Measurements from ENCODE around the gene LMF2.
A peak's percentile ranks its signal among the peaks of the same experiment; 100 is the strongest.

LMF2 gene

GRCh38 chr22:50456466-50457234 is 50.9 kb downstream of the LMF2 start:
- no peak overlapping the region for H3K27ac ChIP-seq (ENCODE audit: low read depth, low read length)
- no peaks in the 10 kb centered on the region for H3K9me3 ChIP-seq (ENCODE audit: control insufficient read depth, insufficient read depth, low read length)
- H3K4me3 ChIP-seq (ENCODE audit: low read length) = no peak overlapping the region
- peaks cover 19% of the 10 kb centered on the region for H3K4me1 ChIP-seq (ENCODE audit: control insufficient read depth, low read length)
- H3K27me3 ChIP-seq (ENCODE audit: control insufficient read depth, low read length) = no peaks in the 10 kb centered on the region
- H3K9me2 ChIP-seq (replicated peaks; ENCODE audit: control insufficient read depth, low read length) = no peaks in the 10 kb centered on the region
- peaks cover 93% of the 10 kb centered on the region for H3K36me3 ChIP-seq (ENCODE audit: control insufficient read depth, low read length)
- H3K79me2 ChIP-seq (ENCODE audit: control insufficient read depth, low read length) = peaks cover 9% of the 10 kb centered on the region
- no peaks in the 10 kb centered on the region for H4K20me1 ChIP-seq (ENCODE audit: control insufficient read depth, insufficient read depth, low read depth, low read length)
- TF ChIP-seq EZH2phosphoT487 (IDR thresholded peaks at IDR 0.05; ENCODE audit: borderline replicate concordance, low read length) (no peak), CTCF (IDR thresholded peaks at IDR 0.05; ENCODE audit: low read depth, low read length, poor library complexity, severe bottlenecking) (peak; percentile 68)
- peaks cover 12% of the 10 kb centered on the region for H3F3A ChIP-seq (ENCODE audit: control insufficient read depth, insufficient read depth)
- no peak overlapping the region for H3K4me2 ChIP-seq (ENCODE audit: low read length)

- H3K4me3 ChIP-seq (ENCODE audit: low read length) = no peak overlapping the region
- no peaks in the 10 kb centered on the region for H4K20me1 ChIP-seq (ENCODE audit: control insufficient read depth, insufficient read depth, low read depth, low read length)
- peaks cover 17% of the 10 kb centered on the region for H3F3A ChIP-seq (ENCODE audit: control insufficient read depth, insufficient read depth)
- peaks cover 25% of the 10 kb centered on the region for H3K4me1 ChIP-seq (ENCODE audit: control insufficient read depth, low read length)
- no peak overlapping the region for H3K27ac ChIP-seq (ENCODE audit: low read depth, low read length)
- H3K9me2 ChIP-seq (replicated peaks; ENCODE audit: control insufficient read depth, low read length) = no peaks in the 10 kb centered on the region
- peaks cover 93% of the 10 kb centered on the region for H3K36me3 ChIP-seq (ENCODE audit: control insufficient read depth, low read length)
- H3K79me2 ChIP-seq (ENCODE audit: control insufficient read depth, low read length) = peaks cover 13% of the 10 kb centered on the region
- no peak for TF ChIP-seq CTCF (IDR thresholded peaks at IDR 0.05; ENCODE audit: low read depth, low read length, poor library complexity, severe bottlenecking)
- TF ChIP-seq EZH2phosphoT487 (IDR thresholded peaks at IDR 0.05; ENCODE audit: borderline replicate concordance, low read length) = no peak
- no peaks in the 10 kb centered on the region for H3K9me3 ChIP-seq (ENCODE audit: control insufficient read depth, insufficient read depth, low read length)
- H3K27me3 ChIP-seq (ENCODE audit: control insufficient read depth, low read length) = no peaks in the 10 kb centered on the region
- H3K4me2 ChIP-seq (ENCODE audit: low read length) = no peak overlapping the region
Observed at GRCh38 chr22:50456026-50456425, 51.5 kb downstream of the LMF2 start.

- Histone ChIP-seq H3F3A (ENCODE audit: control insufficient read depth, insufficient read depth) (peaks cover 25% of the 10 kb centered on the region), H3K27me3 (ENCODE audit: control insufficient read depth, low read length) (no peaks in the 10 kb centered on the region), H3K79me2 (ENCODE audit: control insufficient read depth, low read length) (peaks cover 13% of the 10 kb centered on the region), H3K4me2 (ENCODE audit: low read length) (no peak overlapping the region), H4K20me1 (ENCODE audit: control insufficient read depth, insufficient read depth, low read depth, low read length) (no peaks in the 10 kb centered on the region), H3K4me1 (ENCODE audit: control insufficient read depth, low read length) (peaks cover 33% of the 10 kb centered on the region), H3K36me3 (ENCODE audit: control insufficient read depth, low read length) (peaks cover 93% of the 10 kb centered on the region), H3K27ac (ENCODE audit: low read depth, low read length) (no peak overlapping the region), H3K4me3 (ENCODE audit: low read length) (no peak overlapping the region), H3K9me3 (ENCODE audit: control insufficient read depth, insufficient read depth, low read length) (no peaks in the 10 kb centered on the region), H3K9me2 (replicated peaks; ENCODE audit: control insufficient read depth, low read length) (no peaks in the 10 kb centered on the region)
- TF ChIP-seq EZH2phosphoT487 (IDR thresholded peaks at IDR 0.05; ENCODE audit: borderline replicate concordance, low read length) = no peak
Observed at GRCh38 chr22:50455201-50455600, 52.3 kb downstream of the LMF2 start.

GRCh38 chr22:50454556-50455075 is 52.9 kb downstream of the LMF2 start:
- H3K9me3 ChIP-seq (ENCODE audit: control insufficient read depth, insufficient read depth, low read length) = no peaks in the 10 kb centered on the region
- no peaks in the 10 kb centered on the region for H3K9me2 ChIP-seq (replicated peaks; ENCODE audit: control insufficient read depth, low read length)
- H3K4me2 ChIP-seq (ENCODE audit: low read length) = no peak overlapping the region
- peaks cover 31% of the 10 kb centered on the region for H3F3A ChIP-seq (ENCODE audit: control insufficient read depth, insufficient read depth)
- peaks cover 39% of the 10 kb centered on the region for H3K4me1 ChIP-seq (ENCODE audit: control insufficient read depth, low read length)
- H4K20me1 ChIP-seq (ENCODE audit: control insufficient read depth, insufficient read depth, low read depth, low read length) = no peaks in the 10 kb centered on the region
- no peaks in the 10 kb centered on the region for H3K27me3 ChIP-seq (ENCODE audit: control insufficient read depth, low read length)
- no peak overlapping the region for H3K4me3 ChIP-seq (ENCODE audit: low read length)
- peaks cover 91% of the 10 kb centered on the region for H3K36me3 ChIP-seq (ENCODE audit: control insufficient read depth, low read length)
- no peak overlapping the region for H3K27ac ChIP-seq (ENCODE audit: low read depth, low read length)
- TF ChIP-seq EZH2phosphoT487 (IDR thresholded peaks at IDR 0.05; ENCODE audit: borderline replicate concordance, low read length) (no peak), CTCF (IDR thresholded peaks at IDR 0.05; ENCODE audit: low read depth, low read length, poor library complexity, severe bottlenecking) (no peak)
- H3K79me2 ChIP-seq (ENCODE audit: control insufficient read depth, low read length) = peaks cover 13% of the 10 kb centered on the region
